ENCODE data around the gene EEF1A2.

Gene EEF1A2

GRCh38 chr20:63470410-63470809 lies 28.5 kb downstream of the EEF1A2 start:
- in situ Hi-C loops (cut with HindIII; ENCODE audit: low sequenced_read_pairs): no loop called here
- H3K4me3 ChIP-seq (ENCODE audit: low read depth, low read length): no peak overlapping the region
- no peak for DNase-seq (ENCODE audit: low read depth, low spot score)

DNA sequence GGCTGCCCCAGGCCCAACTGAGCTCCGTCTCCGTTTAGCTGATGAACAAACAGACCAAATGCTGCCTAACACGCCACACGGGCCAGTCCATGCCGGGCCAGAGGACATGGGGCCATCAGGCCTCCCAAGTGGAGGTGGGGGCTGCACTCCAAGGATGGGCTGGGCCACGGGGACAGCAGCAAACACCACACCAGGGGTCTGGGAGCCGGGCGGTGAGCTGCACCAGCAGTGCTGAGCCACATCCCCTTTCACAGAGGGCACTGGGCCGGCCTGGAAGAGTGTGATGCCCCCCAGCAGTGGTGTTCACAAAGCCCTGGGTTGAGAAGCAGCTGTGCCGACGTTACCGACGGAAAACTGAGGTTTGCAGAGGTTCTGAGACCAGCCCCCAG lies 29.2 kb downstream of the EEF1A2 start:
- in situ Hi-C loops (cut with HindIII; ENCODE audit: low sequenced_read_pairs): no loop called here
- no peak overlapping the region for H3K4me3 ChIP-seq (ENCODE audit: low read depth, low read length)
- no peak for TF ChIP-seq CTCF (IDR thresholded peaks at IDR 0.05; ENCODE audit: low read depth, low read length)
- DNase-seq (ENCODE audit: low read depth, low spot score): no peak

More at GRCh38 chr20:63470410-63470809, 28.5 kb downstream of the EEF1A2 start:
- no peak for TF ChIP-seq CTCF (IDR thresholded peaks at IDR 0.05; ENCODE audit: low read depth, low read length)

- in situ Hi-C loops (cut with HindIII; ENCODE audit: low sequenced_read_pairs): no loop called here
- no peak for TF ChIP-seq CTCF (IDR thresholded peaks at IDR 0.05; ENCODE audit: low read depth, low read length)
These were observed 29.7 kb downstream of the EEF1A2 start for GRCh38 chr20:63469019-63469712.

DNA sequence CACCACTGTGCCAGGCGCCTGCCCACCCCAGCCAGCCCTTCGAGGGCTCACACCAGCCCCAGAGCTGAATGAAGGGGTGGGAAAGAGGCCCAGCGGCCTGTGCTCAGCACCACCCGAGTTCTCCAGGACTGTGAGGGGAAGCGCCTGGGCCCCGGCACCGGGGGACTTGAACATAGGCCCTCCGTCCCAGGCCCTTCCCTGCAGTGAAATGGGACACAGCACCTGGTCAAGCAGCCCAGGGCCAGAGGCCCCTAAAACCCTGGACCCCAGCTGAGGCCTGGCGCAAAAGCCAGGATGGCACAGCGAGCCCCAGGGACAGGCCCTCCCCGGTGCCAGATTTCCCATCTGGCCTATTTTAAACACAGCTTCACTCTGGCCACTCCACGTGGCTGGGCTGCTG lies 30.5 kb downstream of the EEF1A2 start:
- TF ChIP-seq CTCF (IDR thresholded peaks at IDR 0.05; ENCODE audit: low read depth, low read length): no peak
- in situ Hi-C loops (cut with HindIII; ENCODE audit: low sequenced_read_pairs): no loop called here
- H3K4me3 ChIP-seq (ENCODE audit: low read depth, low read length): no peak overlapping the region
- DNase-seq (ENCODE audit: low read depth, low spot score): no peak

More at GRCh38 chr20:63469019-63469712, 29.7 kb downstream of the EEF1A2 start:
- DNase-seq (ENCODE audit: low read depth, low spot score): no peak
- no peak overlapping the region for H3K4me3 ChIP-seq (ENCODE audit: low read depth, low read length)

GRCh38 chr20:63467294-63468083 lies 31.4 kb downstream of the EEF1A2 start:
- H3K4me3 ChIP-seq (ENCODE audit: low read depth, low read length): no peak overlapping the region
- TF ChIP-seq CTCF (IDR thresholded peaks at IDR 0.05; ENCODE audit: low read depth, low read length): no peak
- DNase-seq (ENCODE audit: low read depth, low spot score): no peak
- in situ Hi-C loops (cut with HindIII; ENCODE audit: low sequenced_read_pairs): no loop called here

GRCh38 chr20:63466861-63467260 lies 32.0 kb downstream of the EEF1A2 start:
- no peak for TF ChIP-seq CTCF (IDR thresholded peaks at IDR 0.05; ENCODE audit: low read depth, low read length)
- in situ Hi-C loops (cut with HindIII; ENCODE audit: low sequenced_read_pairs): no loop called here
- DNase-seq (ENCODE audit: low read depth, low spot score): no peak
- H3K4me3 ChIP-seq (ENCODE audit: low read depth, low read length): no peak overlapping the region
